B cell (primary cell): ENCODE measurements around the gene DDAH1. TPM values are rescaled to one million over a fixed set of nuclear protein-coding genes. Genes with fewer than 3 reads are reported as not detected.

Experiments used
- ATAC-seq: fragments of 200-7000 bp; cut with Tn5 transposase; one replicate; pipeline ENCODE4 v1.10.0; 2021; ENCODE audit warnings: low read depth, mild to moderate bottlenecking, moderate number of reproducible peaks, moderate library complexity
- CTCF ChIA-PET: fragments of 350-600 bp; sonication (Branson Sonifier 250); formaldehyde crosslinking; loops from one replicate; lab custom pipeline; 2021; ENCODE audit warnings: antibody characterized with exemption, inconsistent platforms; lab: Charles Lee
- POLR2A ChIA-PET: fragments of 350-600 bp; sonication (Branson Sonifier 250); formaldehyde crosslinking; loops from one replicate; lab custom pipeline; 2021; ENCODE audit warnings: antibody characterized with exemption; lab: Charles Lee
- DNase-seq: peaks from one replicate; pipeline ENCODE4 v3.0.0; 2013
- H2AFZ ChIP-seq: 2 replicates; pipeline ENCODE4 v1.6.1; 2012; ENCODE audit warnings: mild to moderate bottlenecking, low read depth, low read length; ENCODE audit not compliant: insufficient read depth, poor library complexity, severe bottlenecking
- H3K27ac ChIP-seq, 2 donors: 1 replicate in 1 of 2; 2 replicates in 1 of 2; pipeline ENCODE4 v1.5.1; 2012 to 2013; ENCODE audit warnings: low read length in 2 of 2, mild to moderate bottlenecking in 2 of 2, moderate library complexity in 1 of 2
- H3K27me3 ChIP-seq, 4 experiments: fragments of 200-600 bp in 1 of 4; sonication (generic) in 1 of 4; replicated peaks in 1 of 4; 1 replicate in 2 of 4; 2 replicates in 2 of 4; pipeline versions ENCODE4 v1.6.1 to v1.7.0; 2013 to 2016; ENCODE audit warnings: low read length in 3 of 4, mild to moderate bottlenecking in 2 of 4, mixed read lengths in 1 of 4, moderate library complexity in 1 of 4; ENCODE audit not compliant: insufficient read depth in 4 of 4, control insufficient read depth in 3 of 4; ENCODE audit errors: control extremely low read depth in 1 of 4
- H3K36me3 ChIP-seq, 2 experiments: replicated peaks in 1 of 2; 1 replicate in 1 of 2; 2 replicates in 1 of 2; pipeline versions ENCODE4 v1.6.1 to v1.7.1; 2013; ENCODE audit warnings: low read length in 1 of 2; ENCODE audit not compliant: insufficient read depth in 2 of 2, control insufficient read depth in 1 of 2; ENCODE audit errors: control extremely low read depth in 1 of 2, extremely low read depth in 1 of 2
- H3K4me1 ChIP-seq, 2 donors: fragments of 200-600 bp in 1 of 2; sonication (generic) in 1 of 2; 1 replicate in 1 of 2; 2 replicates in 1 of 2; pipeline versions ENCODE4 v1.5.1 to v1.6.1; 2013 to 2017; ENCODE audit warnings: low read length in 2 of 2; ENCODE audit not compliant: control insufficient read depth in 2 of 2, insufficient read depth in 2 of 2
- H3K4me2 ChIP-seq: replicated peaks from 2 replicates; pipeline ENCODE3; 2012; ENCODE audit warnings: mild to moderate bottlenecking, low read depth, low read length; ENCODE audit not compliant: poor library complexity, severe bottlenecking
- H3K4me3 ChIP-seq, 5 experiments: fragments of 200-600 bp in 1 of 5; sonication (generic) in 1 of 5; 1 replicate in 3 of 5; 2 replicates in 2 of 5; pipeline versions ENCODE4 v1.5.1 to v1.7.0; 2011 to 2016; ENCODE audit warnings: low read length in 4 of 5, mild to moderate bottlenecking in 4 of 5, low read depth in 2 of 5, control low read depth in 1 of 5, moderate library complexity in 1 of 5; ENCODE audit not compliant: insufficient read depth in 1 of 5; ENCODE audit errors: control extremely low read depth in 1 of 5, extremely low read depth in 1 of 5
- H3K79me2 ChIP-seq: fragments of 200-600 bp; sonication (generic); one replicate; pipeline ENCODE4 v1.6.0; 2016; ENCODE audit warnings: low read length; ENCODE audit not compliant: control insufficient read depth, insufficient read depth
- H3K9ac ChIP-seq: fragments of 200-600 bp; sonication (generic); 2 replicates; pipeline ENCODE4 v1.6.1; 2017; ENCODE audit warnings: mild to moderate bottlenecking, low read length, moderate library complexity
- H3K9me3 ChIP-seq, 3 donors: one replicate each; pipeline versions ENCODE4 v1.6.1 to v1.7.1; 2013; ENCODE audit warnings: low read length in 2 of 3; ENCODE audit not compliant: control insufficient read depth in 2 of 3, insufficient read depth in 1 of 3; ENCODE audit errors: control extremely low read depth in 1 of 3
- H4K20me1 ChIP-seq: 2 replicates; pipeline ENCODE4 v1.6.0; 2012; ENCODE audit warnings: mild to moderate bottlenecking, low read length; ENCODE audit not compliant: insufficient read depth, control insufficient read depth, poor library complexity, severe bottlenecking
- H3K27ac Mint-ChIP-seq: one replicate; pipeline ENCODE4 v1.8.0; 2021; ENCODE audit warnings: mixed read lengths
- H3K27me3 Mint-ChIP-seq: one replicate; pipeline ENCODE4 v1.8.0; 2021; ENCODE audit warnings: mixed read lengths
- H3K4me1 Mint-ChIP-seq: one replicate; pipeline ENCODE4 v1.8.0; 2021; ENCODE audit warnings: mixed read lengths
- H3K4me3 Mint-ChIP-seq: one replicate; pipeline ENCODE4 v1.8.0; 2021; ENCODE audit warnings: mixed read lengths
- H3K9me3 Mint-ChIP-seq: one replicate; pipeline ENCODE4 v1.8.0; 2022; ENCODE audit warnings: mixed read lengths; ENCODE audit not compliant: insufficient read depth
- EZH2 ChIP-seq: IDR thresholded peaks from 2 replicates; pipeline ENCODE4 v1.6.1; 2012; ENCODE audit warnings: borderline replicate concordance, low read depth, mild to moderate bottlenecking, moderate library complexity, low read length; ENCODE audit not compliant: insufficient read depth, poor library complexity, severe bottlenecking
- WGBS: methylation state at CpG from one replicate; pipeline ENCODE4 v1.1.5; 2013; ENCODE audit warnings: missing lambda C conversion rate; ENCODE audit not compliant: insufficient coverage; 5-methylcytosine and 5-hydroxymethylcytosine counted together
- intact Hi-C: fragments of 100-400 bp; cut with micrococcal nuclease; formaldehyde crosslinking; loops from one replicate; pipeline ENCODE4 v1.10.0; 2022
- polyA plus RNA-seq: library from polyadenylated mRNA; depleted of rRNA; stranded (reverse); fragments of >200 nt; gene quantifications from 2 replicates; pipeline ENCODE4 v1.2.3, GENCODE V29; 2012
- total RNA-seq, 2 donors: library from RNA; stranded (reverse); fragments of 120-200 nt in 1 of 2; gene quantifications; 1 replicate in 1 of 2; 2 replicates in 1 of 2; pipeline versions ENCODE4 v1.2.3 to v1.2.4, GENCODE V29; 2013 to 2022
- TF ChIP-seq, protein P1 (sequence below): fragments of 200-600 bp; IDR thresholded peaks from one replicate; pipeline ENCODE4 v1.8.0; 2022; ENCODE audit warnings: antibody characterized with exemption, mild to moderate bottlenecking

Gene DDAH1
- total and polyA plus RNA-seq, 2 donors (not counting 1 experiment from before 2014, with no cell fraction given) = 0.04 TPM; not detected in 1

DNA sequence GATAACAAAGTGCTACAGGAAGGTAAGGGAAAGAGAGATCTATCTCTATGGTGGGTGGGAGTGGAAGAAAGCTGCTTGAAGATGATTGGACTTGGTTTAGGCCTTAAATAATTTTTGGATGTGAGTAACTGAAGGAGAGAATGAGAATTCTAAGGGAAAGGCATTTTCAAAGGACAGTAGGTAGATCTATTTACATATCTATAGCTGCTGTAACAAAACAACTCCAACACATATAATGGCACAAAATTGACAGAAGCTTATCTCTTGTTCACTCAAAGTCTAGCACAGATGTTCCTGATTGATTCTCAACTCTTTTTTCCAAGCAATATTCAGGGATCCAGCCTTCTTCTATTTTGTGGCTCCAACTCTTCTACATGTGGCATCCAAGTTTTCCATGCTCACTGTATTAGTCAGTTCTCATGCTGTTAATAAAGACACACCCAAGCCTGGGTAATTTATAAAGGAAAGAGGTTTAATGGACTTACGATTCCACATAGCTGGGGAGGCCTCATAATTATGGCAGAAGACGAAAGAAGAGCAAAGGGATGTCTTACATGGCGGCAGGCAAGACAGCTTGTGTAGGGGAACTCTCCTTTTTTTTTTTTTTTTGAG, 3.1 kb upstream of the DDAH1 start:
- CTCF ChIA-PET = no interaction called here

DNA sequence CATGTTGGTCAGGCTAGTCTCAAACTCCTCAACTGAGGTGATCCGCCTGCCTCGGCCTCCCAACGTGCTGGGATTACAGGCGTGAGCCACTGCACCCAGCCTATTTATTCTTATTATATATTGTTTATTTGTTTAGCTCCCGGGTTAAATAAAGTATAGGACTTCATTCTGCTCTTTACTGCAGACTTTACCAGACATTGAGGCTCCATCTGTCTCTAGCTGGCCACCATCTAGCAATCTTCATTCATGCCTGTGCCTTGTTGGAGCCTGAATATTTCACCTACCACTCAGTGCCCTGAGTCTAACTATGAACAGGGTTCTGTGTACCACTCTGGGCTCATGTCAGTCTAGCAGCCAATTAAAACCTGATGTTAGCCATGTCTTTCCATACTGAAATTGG, 2.1 kb upstream of the DDAH1 start:
- Histone ChIP-seq H3K4me2 (no peak overlapping the region), H3K27ac (no peak overlapping the region), H3K9me3 (peaks cover 0 to 5% (median 0%) of the 10 kb centered on the region in 3 donors), H3K4me3 (no peak overlapping the region), H2AFZ (no peak overlapping the region), H3K27me3 (peaks cover 0 to 24% (median 20%) of the 10 kb centered on the region in 4 experiments), H3K4me1 (peaks cover 12 to 16% of the 10 kb centered on the region in 2 donors), H3K9ac (no peak overlapping the region), H3K36me3 (no peaks in the 10 kb centered on the region), H3K79me2 (no peaks in the 10 kb centered on the region), H4K20me1 (no peaks in the 10 kb centered on the region)
- no peaks in the 10 kb centered on the region for H3K9me3 Mint-ChIP-seq
- ChIA-PET POLR2A (no interaction called here), CTCF (interaction anchor here (0.6 kb wide), 1 partner anchor 1367 kb away, joined by 3 read pairs; no protein-coding TSS in a partner anchor)
- H3K4me3 Mint-ChIP-seq = no peak overlapping the region
- intact Hi-C loops = no loop called here
- H3K27me3 Mint-ChIP-seq = peaks cover 48% of the 10 kb centered on the region
- no peak for DNase-seq
- whole genome bisulfite sequencing = no CpG with 5 or more reads among the region's 5 CpGs
- no peak overlapping the region for H3K27ac Mint-ChIP-seq
- ATAC-seq = no peak
- TF ChIP-seq, protein P1, sequence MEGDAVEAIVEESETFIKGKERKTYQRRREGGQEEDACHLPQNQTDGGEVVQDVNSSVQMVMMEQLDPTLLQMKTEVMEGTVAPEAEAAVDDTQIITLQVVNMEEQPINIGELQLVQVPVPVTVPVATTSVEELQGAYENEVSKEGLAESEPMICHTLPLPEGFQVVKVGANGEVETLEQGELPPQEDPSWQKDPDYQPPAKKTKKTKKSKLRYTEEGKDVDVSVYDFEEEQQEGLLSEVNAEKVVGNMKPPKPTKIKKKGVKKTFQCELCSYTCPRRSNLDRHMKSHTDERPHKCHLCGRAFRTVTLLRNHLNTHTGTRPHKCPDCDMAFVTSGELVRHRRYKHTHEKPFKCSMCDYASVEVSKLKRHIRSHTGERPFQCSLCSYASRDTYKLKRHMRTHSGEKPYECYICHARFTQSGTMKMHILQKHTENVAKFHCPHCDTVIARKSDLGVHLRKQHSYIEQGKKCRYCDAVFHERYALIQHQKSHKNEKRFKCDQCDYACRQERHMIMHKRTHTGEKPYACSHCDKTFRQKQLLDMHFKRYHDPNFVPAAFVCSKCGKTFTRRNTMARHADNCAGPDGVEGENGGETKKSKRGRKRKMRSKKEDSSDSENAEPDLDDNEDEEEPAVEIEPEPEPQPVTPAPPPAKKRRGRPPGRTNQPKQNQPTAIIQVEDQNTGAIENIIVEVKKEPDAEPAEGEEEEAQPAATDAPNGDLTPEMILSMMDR = no peak
- no peak for TF ChIP-seq EZH2
- H3K4me1 Mint-ChIP-seq = peaks cover 13% of the 10 kb centered on the region

More for the DNA sequence above, 3.1 kb upstream of the DDAH1 start:
- POLR2A ChIA-PET = no interaction called here
- H3K4me3 ChIP-seq = no peak overlapping the region
- Mint-ChIP-seq H3K27ac (no peak overlapping the region), H3K4me1 (peaks cover 13% of the 10 kb centered on the region), H3K27me3 (peaks cover 38% of the 10 kb centered on the region), H3K4me3 (no peak overlapping the region), H3K9me3 (no peaks in the 10 kb centered on the region)
- no peak overlapping the region for H3K9ac ChIP-seq
- H3K79me2 ChIP-seq = no peaks in the 10 kb centered on the region
- TF ChIP-seq, protein P1 = no peak
- no peak for TF ChIP-seq EZH2
- no peak overlapping the region for H2AFZ ChIP-seq
- ATAC-seq = no peak
- no peaks in the 10 kb centered on the region for H3K36me3 ChIP-seq
- H3K27me3 ChIP-seq = peaks cover 0 to 23% (median 18%) of the 10 kb centered on the region in 4 experiments
- intact Hi-C loops = no loop called here
- peaks cover 12 to 16% of the 10 kb centered on the region in 2 donors for H3K4me1 ChIP-seq
- H3K9me3 ChIP-seq = peaks cover 0 to 3% (median 0%) of the 10 kb centered on the region in 3 donors
- no peak overlapping the region for H3K27ac ChIP-seq
- no peaks in the 10 kb centered on the region for H4K20me1 ChIP-seq
- H3K4me2 ChIP-seq = no peak overlapping the region
- WGBS = no CpG with 5 or more reads among the region's 3 CpGs
- DNase-seq = no peak
